Natural killer cell (primary cell): ENCODE results near the gene RNF13. TPM values are rescaled to one million over a fixed set of nuclear protein-coding genes. Genes with fewer than 3 reads are reported as not detected.

Experiments used
- ATAC-seq, 3 donors: fragments of 150-1000 bp in 2 of 3; fragments of 200-7000 bp in 1 of 3; cut with Tn5 transposase; 1 replicate in 1 of 3; 2 replicates in 2 of 3; pipeline ENCODE4 v1.10.0; 2021; ENCODE audit warnings: mild to moderate bottlenecking in 2 of 3, moderate library complexity in 2 of 3
- DNase-seq, 2 donors: peaks; one replicate each; pipeline versions ENCODE4 v3.0.0 to v3.0.0-alpha.2; 2013 to 2021; ENCODE audit warnings: mixed read lengths in 1 of 2
- H3K27ac ChIP-seq: one replicate; pipeline ENCODE4 v1.5.1; 2013; ENCODE audit warnings: mild to moderate bottlenecking, low read length
- H3K27me3 ChIP-seq: one replicate; pipeline ENCODE4 v1.6.1; 2013; ENCODE audit warnings: low read length; ENCODE audit not compliant: control insufficient read depth, insufficient read depth
- H3K36me3 ChIP-seq: one replicate; pipeline ENCODE4 v1.6.1; 2013; ENCODE audit warnings: low read length; ENCODE audit not compliant: control insufficient read depth, insufficient read depth
- H3K4me1 ChIP-seq: one replicate; pipeline ENCODE4 v1.6.1; 2013; ENCODE audit warnings: low read length; ENCODE audit not compliant: control insufficient read depth, insufficient read depth
- H3K4me3 ChIP-seq: one replicate; pipeline ENCODE4 v1.5.1; 2013; ENCODE audit warnings: low read length
- H3K9me3 ChIP-seq: one replicate; pipeline ENCODE4 v1.6.1; 2013; ENCODE audit warnings: low read length; ENCODE audit not compliant: control insufficient read depth, insufficient read depth
- H3K27ac Mint-ChIP-seq, 2 donors: one replicate each; pipeline ENCODE4 v1.8.0; 2022; ENCODE audit warnings: mild to moderate bottlenecking in 2 of 2, mixed read lengths in 2 of 2, moderate library complexity in 1 of 2
- H3K27me3 Mint-ChIP-seq, 2 donors: one replicate each; pipeline ENCODE4 v1.8.0; 2022; ENCODE audit warnings: low read depth in 2 of 2, mixed read lengths in 2 of 2
- H3K36me3 Mint-ChIP-seq: one replicate; pipeline ENCODE4 v1.8.0; 2022; ENCODE audit warnings: mixed read lengths
- H3K4me1 Mint-ChIP-seq, 2 donors: one replicate each; pipeline ENCODE4 v1.8.0; 2022; ENCODE audit warnings: mixed read lengths in 2 of 2
- H3K4me3 Mint-ChIP-seq: one replicate; pipeline ENCODE4 v1.8.0; 2022; ENCODE audit warnings: mild to moderate bottlenecking, moderate library complexity, mixed read lengths
- H3K9me3 Mint-ChIP-seq, 2 donors: one replicate each; pipeline ENCODE4 v1.8.0; 2022; ENCODE audit warnings: mixed read lengths in 2 of 2
- WGBS: methylation state at CpG from one replicate; pipeline ENCODE4 v1.1.7; 2013; ENCODE audit warnings: missing lambda C conversion rate; ENCODE audit not compliant: insufficient coverage; 5-methylcytosine and 5-hydroxymethylcytosine counted together
- intact Hi-C: fragments of 100-400 bp; cut with micrococcal nuclease; formaldehyde crosslinking; loops from one replicate; pipeline ENCODE4 v1.14.2; 2022
- total RNA-seq, 4 donors: library from RNA; stranded (reverse); fragments of 120-200 nt in 1 of 4; gene quantifications; one replicate each; pipeline versions ENCODE4 v1.2.3 to v1.2.4, GENCODE V29; 2013 to 2022
- TF ChIP-seq, protein P1 (sequence below): fragments of 200-600 bp; IDR thresholded peaks from one replicate; pipeline ENCODE4 v1.8.0; 2022; ENCODE audit warnings: antibody characterized with exemption

The RNF13 gene
- total RNA-seq, 3 donors from 2014 or later (not counting 1 experiment from before 2014, with no cell fraction given) = 57.4 to 69.7 (median 66.6) TPM

DNA sequence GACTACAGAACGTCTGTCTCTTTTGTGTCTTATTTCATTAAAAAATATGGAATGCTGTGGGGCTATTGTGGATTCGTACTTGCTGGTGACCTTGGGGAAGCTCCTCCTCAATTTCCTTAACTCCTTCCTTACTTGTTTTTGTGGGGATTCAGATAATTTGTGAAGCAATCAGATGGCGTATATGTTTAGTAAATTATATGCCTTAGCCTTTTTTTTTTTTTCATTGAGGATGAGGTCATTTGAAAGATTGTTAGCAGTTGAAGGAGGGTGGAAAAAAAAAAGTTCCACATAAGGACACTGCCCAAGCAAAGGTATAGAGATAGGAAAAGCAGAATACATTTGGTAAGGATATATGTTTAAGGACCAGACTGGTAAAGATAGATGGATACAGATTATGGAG lies 3.3 kb downstream of the RNF13 start:
- 88% methylated on average over 2 of the region's 3 CpGs for WGBS
- Histone ChIP-seq H3K4me1 (peaks cover 17% of the 10 kb centered on the region), H3K36me3 (no peaks in the 10 kb centered on the region), H3K4me3 (no peak overlapping the region), H3K27ac (no peak overlapping the region), H3K27me3 (no peaks in the 10 kb centered on the region), H3K9me3 (no peaks in the 10 kb centered on the region)
- TF ChIP-seq, protein P1, sequence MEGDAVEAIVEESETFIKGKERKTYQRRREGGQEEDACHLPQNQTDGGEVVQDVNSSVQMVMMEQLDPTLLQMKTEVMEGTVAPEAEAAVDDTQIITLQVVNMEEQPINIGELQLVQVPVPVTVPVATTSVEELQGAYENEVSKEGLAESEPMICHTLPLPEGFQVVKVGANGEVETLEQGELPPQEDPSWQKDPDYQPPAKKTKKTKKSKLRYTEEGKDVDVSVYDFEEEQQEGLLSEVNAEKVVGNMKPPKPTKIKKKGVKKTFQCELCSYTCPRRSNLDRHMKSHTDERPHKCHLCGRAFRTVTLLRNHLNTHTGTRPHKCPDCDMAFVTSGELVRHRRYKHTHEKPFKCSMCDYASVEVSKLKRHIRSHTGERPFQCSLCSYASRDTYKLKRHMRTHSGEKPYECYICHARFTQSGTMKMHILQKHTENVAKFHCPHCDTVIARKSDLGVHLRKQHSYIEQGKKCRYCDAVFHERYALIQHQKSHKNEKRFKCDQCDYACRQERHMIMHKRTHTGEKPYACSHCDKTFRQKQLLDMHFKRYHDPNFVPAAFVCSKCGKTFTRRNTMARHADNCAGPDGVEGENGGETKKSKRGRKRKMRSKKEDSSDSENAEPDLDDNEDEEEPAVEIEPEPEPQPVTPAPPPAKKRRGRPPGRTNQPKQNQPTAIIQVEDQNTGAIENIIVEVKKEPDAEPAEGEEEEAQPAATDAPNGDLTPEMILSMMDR = no peak
- no peaks in the 10 kb centered on the region for H3K9me3 Mint-ChIP-seq
- H3K27me3 Mint-ChIP-seq = no peaks in the 10 kb centered on the region
- intact Hi-C loops = no loop called here
- H3K36me3 Mint-ChIP-seq = no peaks in the 10 kb centered on the region
- no peak overlapping the region for H3K4me3 Mint-ChIP-seq
- H3K27ac Mint-ChIP-seq = peak overlapping the region in 1 of 2 donors; percentile 44
- DNase-seq = no peak
- H3K4me1 Mint-ChIP-seq = peaks cover 71 to 73% of the 10 kb centered on the region in 2 donors
- ATAC-seq = no peak

- intact Hi-C loops = no loop called here
- TF ChIP-seq, protein P1 = no peak
- Histone ChIP-seq H3K9me3 (no peaks in the 10 kb centered on the region), H3K27ac (peak overlapping the region; percentile 15), H3K27me3 (no peaks in the 10 kb centered on the region), H3K4me1 (peaks cover 17% of the 10 kb centered on the region), H3K36me3 (no peaks in the 10 kb centered on the region), H3K4me3 (no peak overlapping the region)
- no peaks in the 10 kb centered on the region for H3K27me3 Mint-ChIP-seq
- DNase-seq (no peak), ATAC-seq (no peak)
- peak overlapping the region in 1 of 2 donors; percentile 44 for H3K27ac Mint-ChIP-seq
- peaks cover 76 to 79% of the 10 kb centered on the region in 2 donors for H3K4me1 Mint-ChIP-seq
- no peaks in the 10 kb centered on the region for H3K9me3 Mint-ChIP-seq
- H3K36me3 Mint-ChIP-seq = no peaks in the 10 kb centered on the region
- 27% methylated on average over 1 of the region's 2 CpGs for WGBS
- H3K4me3 Mint-ChIP-seq = no peak overlapping the region
These were observed 4.0 kb downstream of the RNF13 start for GRCh38 chr3:149816986-149817385.

- Histone ChIP-seq H3K4me3 (no peak overlapping the region), H3K27ac (no peak overlapping the region), H3K4me1 (peaks cover 7% of the 10 kb centered on the region), H3K36me3 (no peaks in the 10 kb centered on the region), H3K9me3 (no peaks in the 10 kb centered on the region), H3K27me3 (no peaks in the 10 kb centered on the region)
- Mint-ChIP-seq H3K9me3 (peaks cover 0 to 2% of the 10 kb centered on the region in 2 donors), H3K36me3 (no peaks in the 10 kb centered on the region), H3K27ac (no peak overlapping the region), H3K27me3 (no peaks in the 10 kb centered on the region), H3K4me3 (no peak overlapping the region), H3K4me1 (peaks cover 67 to 83% of the 10 kb centered on the region in 2 donors)
- no peak for ATAC-seq
- TF ChIP-seq, protein P1 = no peak
- intact Hi-C loops = no loop called here
- WGBS = 72% methylated on average over 1 of the region's 1 CpG
- DNase-seq = no peak
These were observed 6.4 kb downstream of the RNF13 start for GRCh38 chr3:149819432-149819831.

- Histone ChIP-seq H3K36me3 (no peaks in the 10 kb centered on the region), H3K27ac (no peak overlapping the region), H3K9me3 (no peaks in the 10 kb centered on the region), H3K27me3 (no peaks in the 10 kb centered on the region), H3K4me1 (peaks cover 7% of the 10 kb centered on the region), H3K4me3 (no peak overlapping the region)
- no peaks in the 10 kb centered on the region for H3K36me3 Mint-ChIP-seq
- 95% methylated on average over 3 of the region's 4 CpGs for WGBS
- H3K27me3 Mint-ChIP-seq = no peaks in the 10 kb centered on the region
- ATAC-seq = no peak
- TF ChIP-seq, protein P1 = no peak
- no peak overlapping the region for H3K4me3 Mint-ChIP-seq
- H3K9me3 Mint-ChIP-seq = peaks cover 0 to 2% of the 10 kb centered on the region in 2 donors
- peaks cover 61 to 75% of the 10 kb centered on the region in 2 donors for H3K4me1 Mint-ChIP-seq
- no peak for DNase-seq
- no peak overlapping the region for H3K27ac Mint-ChIP-seq
- intact Hi-C loops = no loop called here
These were observed 7.2 kb downstream of the RNF13 start for GRCh38 chr3:149820183-149820582.
